A673 (cell line): ENCODE data around the gene PALLD. TPM values are rescaled to one million over a fixed set of nuclear protein-coding genes. Genes with fewer than 3 reads are reported as not detected.

Experiments used
- BruUV-seq: library from RNA; stranded (reverse); fragments of 400-500 nt; replicated peaks from 2 replicates; lab custom pipeline; 2021; lab: Mats Ljungman, UMichigan
- CTCF ChIA-PET: fragments of 300-600 bp; sonication (Branson Sonifier 250); formaldehyde crosslinking; loops from one replicate; lab custom pipeline; 2022; ENCODE audit warnings: antibody characterized with exemption; lab: Charles Lee
- POLR2A ChIA-PET: fragments of 300-600 bp; sonication (Branson Sonifier 250); formaldehyde crosslinking; loops from one replicate; lab custom pipeline; 2022; ENCODE audit warnings: antibody characterized with exemption; ENCODE audit not compliant: low non-redundant PET; lab: Charles Lee
- DNase-seq: peaks from one replicate; pipeline ENCODE4 v3.0.0-alpha.2; 2015; ENCODE audit warnings: low spot score
- H3K27ac ChIP-seq: fragments of 200-600 bp; sonication (generic); 2 replicates; pipeline ENCODE4 v1.5.1; 2016; ENCODE audit warnings: mixed run types, low read depth, mild to moderate bottlenecking, mixed read lengths, antibody characterized with exemption, low read length; ENCODE audit not compliant: poor library complexity, severe bottlenecking
- H3K27me3 ChIP-seq: fragments of 200-600 bp; sonication (generic); replicated peaks from 2 replicates; pipeline ENCODE4 v1.6.1; 2017; ENCODE audit warnings: mixed run types, low read depth, mild to moderate bottlenecking, mixed read lengths, antibody characterized with exemption, low read length; ENCODE audit not compliant: insufficient read depth, poor library complexity
- H3K36me3 ChIP-seq: fragments of 200-600 bp; sonication (generic); 2 replicates; pipeline ENCODE4 v1.6.1; 2016; ENCODE audit warnings: mixed run types, mild to moderate bottlenecking, mixed read lengths, antibody characterized with exemption, low read length; ENCODE audit not compliant: insufficient read depth, poor library complexity, severe bottlenecking
- H3K4me1 ChIP-seq: fragments of 200-600 bp; sonication (generic); 2 replicates; pipeline ENCODE4 v1.6.1; 2017; ENCODE audit warnings: mixed run types, mild to moderate bottlenecking, mixed read lengths, antibody characterized with exemption, low read length; ENCODE audit not compliant: insufficient read depth, poor library complexity, severe bottlenecking
- H3K4me3 ChIP-seq: fragments of 200-600 bp; sonication (generic); 2 replicates; pipeline ENCODE4 v1.5.1; 2016; ENCODE audit warnings: low read depth, mixed run types, mild to moderate bottlenecking, mixed read lengths, low read length; ENCODE audit not compliant: poor library complexity, severe bottlenecking
- H3K9me3 ChIP-seq: fragments of 200-600 bp; sonication (generic); 2 replicates; pipeline ENCODE4 v1.6.1; 2016; ENCODE audit warnings: mixed run types, low read depth, mild to moderate bottlenecking, mixed read lengths, antibody characterized with exemption, low read length; ENCODE audit not compliant: poor library complexity, severe bottlenecking
- CTCF ChIP-seq: fragments of 300-800, 200-600 bp; sonication (generic); conservative IDR thresholded peaks from 2 replicates; pipeline ENCODE4 v1.5.1; 2017; ENCODE audit warnings: low read depth, mild to moderate bottlenecking, antibody characterized with exemption, low read length, moderate library complexity, mixed read lengths
- EZH2 ChIP-seq: fragments of 200-600 bp; sonication (generic); IDR thresholded peaks from 2 replicates; pipeline ENCODE4 v1.6.1; 2017; ENCODE audit warnings: borderline replicate concordance, low read depth, mild to moderate bottlenecking, mixed read lengths, antibody characterized with exemption, low read length; ENCODE audit not compliant: poor library complexity, severe bottlenecking
- intact Hi-C: fragments of 100-400 bp; cut with micrococcal nuclease; formaldehyde crosslinking; loops from one replicate; pipeline ENCODE4 v1.10.0; 2022; ENCODE audit not compliant: unreplicated experiment
- total RNA-seq: library from RNA; stranded (reverse); gene quantifications from 2 replicates; pipeline ENCODE4 v1.2.3, GENCODE V29; 2021

The PALLD gene
- total RNA-seq, 1 experiment from 2014 or later, result 44.1 TPM

GRCh38 chr4:168731706-168732414 is 235.0 kb downstream of the PALLD start:
- Histone ChIP-seq H3K9me3 (peaks cover 6% of the 10 kb centered on the region), H3K4me1 (no peaks in the 10 kb centered on the region), H3K4me3 (no peak overlapping the region), H3K27ac (no peak overlapping the region), H3K36me3 (no peaks in the 10 kb centered on the region), H3K27me3 (no peaks in the 10 kb centered on the region)
- TF ChIP-seq CTCF, result no peak
- no peak for TF ChIP-seq EZH2
- no TSS peak for BruUV-seq
- no peak for DNase-seq
- ChIA-PET CTCF (no interaction called here), POLR2A (no interaction called here)
- intact Hi-C loops, result no loop called here

DNA sequence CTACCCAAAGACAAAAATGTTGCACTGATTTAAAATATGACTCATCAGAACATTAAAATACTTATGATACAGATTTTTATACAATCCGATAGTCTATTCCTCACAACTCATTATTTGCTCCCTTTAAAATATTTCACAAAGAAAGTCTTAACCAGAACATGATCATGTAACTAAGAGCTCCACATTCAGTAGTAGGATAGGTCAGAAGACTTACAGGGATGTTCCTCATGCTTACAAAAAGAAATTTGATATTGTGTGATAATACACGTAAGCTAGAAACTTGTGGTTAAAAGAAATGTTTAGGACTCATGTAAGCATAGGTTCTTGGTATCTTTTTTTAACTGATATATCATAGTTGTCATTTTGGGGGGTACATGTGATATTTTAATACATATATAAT is 235.9 kb downstream of the PALLD start:
- H3K27me3 ChIP-seq, result no peaks in the 10 kb centered on the region
- no peaks in the 10 kb centered on the region for H3K36me3 ChIP-seq
- CTCF ChIA-PET, result no interaction called here
- H3K27ac ChIP-seq, result no peak overlapping the region
- POLR2A ChIA-PET, result no interaction called here
- H3K4me1 ChIP-seq, result no peaks in the 10 kb centered on the region
- intact Hi-C loops, result no loop called here
- TF ChIP-seq CTCF (no peak), EZH2 (no peak)
- DNase-seq, result no peak
- H3K9me3 ChIP-seq, result peaks cover 6% of the 10 kb centered on the region
- BruUV-seq, result no TSS peak
- no peak overlapping the region for H3K4me3 ChIP-seq

- no peak for DNase-seq
- no peak for TF ChIP-seq EZH2
- no peak for TF ChIP-seq CTCF
- Histone ChIP-seq H3K27me3 (no peaks in the 10 kb centered on the region), H3K27ac (no peak overlapping the region), H3K9me3 (no peaks in the 10 kb centered on the region), H3K36me3 (no peaks in the 10 kb centered on the region), H3K4me3 (no peak overlapping the region), H3K4me1 (peaks cover 4% of the 10 kb centered on the region)
- POLR2A ChIA-PET, result interaction anchor here (0.5 kb wide), 1 partner anchor 127 kb away, joined by 5 read pairs; no protein-coding TSS in a partner anchor
- intact Hi-C loops, result no loop called here
- CTCF ChIA-PET, result no interaction called here
- BruUV-seq, result no TSS peak
Observed at GRCh38 chr4:168734703-168735678, 238.1 kb downstream of the PALLD start.
